Measurements from ENCODE around the gene CHST12.

The CHST12 gene

GRCh38 chr7:2471396-2471795 is 68.0 kb downstream of the CHST12 start:
- no peak overlapping the region for H3K4me3 ChIP-seq (ENCODE audit: low read length)
- peak; percentile 59 for DNase-seq (ENCODE audit: low read depth)
- TF ChIP-seq CTCF (IDR thresholded peaks at IDR 0.05; ENCODE audit: insufficient read depth, low read depth, low read length, missing control alignments): no peak

DNA sequence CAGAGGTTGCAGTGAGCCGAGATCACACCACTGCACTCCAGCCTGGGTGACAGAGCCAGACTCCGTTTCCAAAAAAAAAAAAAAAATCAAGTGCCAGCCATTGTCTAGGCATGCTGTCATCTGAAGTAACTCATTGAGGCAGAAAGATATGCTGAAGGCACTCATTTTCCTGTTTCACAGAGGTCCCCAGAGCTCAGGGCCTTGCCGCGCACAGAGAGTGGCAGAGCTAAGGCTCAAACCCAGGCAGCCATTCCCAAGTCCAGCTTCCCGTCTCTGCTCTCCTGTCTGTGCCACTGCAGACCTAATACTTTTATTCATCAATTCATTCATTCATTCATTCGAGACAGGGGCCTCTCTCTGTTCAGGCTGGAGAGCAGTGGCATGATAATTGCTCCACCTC is 69.3 kb downstream of the CHST12 start:
- no peak for TF ChIP-seq CTCF (IDR thresholded peaks at IDR 0.05; ENCODE audit: insufficient read depth, low read depth, low read length, missing control alignments)
- no peak for DNase-seq (ENCODE audit: low read depth)
- no peak overlapping the region for H3K4me3 ChIP-seq (ENCODE audit: low read length)

DNA sequence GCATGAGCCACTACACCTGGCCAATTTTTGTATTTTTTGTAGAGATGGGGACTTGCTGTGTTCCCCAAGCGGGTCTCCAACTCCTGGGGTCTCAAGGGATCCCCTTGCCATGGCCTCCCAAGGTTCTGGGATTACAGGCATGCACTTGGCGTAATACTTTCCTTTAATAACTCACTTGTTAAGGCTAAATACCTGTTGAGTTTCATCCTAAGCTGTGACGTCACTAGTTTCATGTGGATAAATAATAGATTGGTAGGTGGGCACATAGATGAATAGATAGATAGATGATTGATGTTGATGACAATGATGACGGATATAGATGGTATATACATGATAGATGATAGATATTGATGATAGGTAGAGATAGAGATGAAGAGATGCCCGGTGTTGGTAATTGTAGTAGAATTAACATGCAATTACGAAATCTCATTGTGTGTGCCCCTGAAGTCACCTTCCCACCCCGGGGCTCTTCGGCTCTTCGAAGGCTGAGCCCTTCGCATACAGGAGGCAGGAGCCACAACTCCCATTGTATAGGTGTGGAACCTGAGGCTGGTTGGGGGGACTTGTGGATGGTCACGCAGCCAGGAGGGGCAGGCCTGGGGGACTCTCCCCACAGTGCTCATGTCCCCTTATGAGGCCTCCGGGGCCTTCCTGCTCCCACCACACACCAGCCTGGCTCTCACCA is 70.2 kb downstream of the CHST12 start:
- H3K4me3 ChIP-seq (ENCODE audit: low read length): no peak overlapping the region
- DNase-seq (ENCODE audit: low read depth): no peak
- TF ChIP-seq CTCF (IDR thresholded peaks at IDR 0.05; ENCODE audit: insufficient read depth, low read depth, low read length, missing control alignments): no peak

DNA sequence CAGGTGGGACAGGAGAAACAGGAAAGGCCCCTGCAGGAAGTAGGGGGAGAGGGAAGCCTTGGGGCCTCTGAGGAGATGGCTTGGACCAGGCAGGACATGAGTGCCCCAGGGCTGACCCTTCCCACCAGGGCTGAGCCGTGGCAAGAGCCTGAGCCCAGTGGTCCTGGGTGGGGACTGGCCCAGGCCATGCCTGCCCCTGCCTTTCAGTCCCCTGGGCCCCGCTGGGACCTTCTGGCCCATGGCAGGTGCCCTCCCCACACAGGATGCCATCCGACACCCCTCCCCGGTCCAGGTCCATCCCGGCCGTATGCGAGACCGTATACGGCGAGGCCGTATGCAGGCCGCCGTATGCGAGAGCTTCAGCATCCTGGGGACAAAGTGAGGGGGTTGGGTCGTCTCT is 70.8 kb downstream of the CHST12 start:
- H3K4me3 ChIP-seq (ENCODE audit: low read length): no peak overlapping the region
- TF ChIP-seq CTCF (IDR thresholded peaks at IDR 0.05; ENCODE audit: insufficient read depth, low read depth, low read length, missing control alignments): no peak
- DNase-seq (ENCODE audit: low read depth): no peak

DNA sequence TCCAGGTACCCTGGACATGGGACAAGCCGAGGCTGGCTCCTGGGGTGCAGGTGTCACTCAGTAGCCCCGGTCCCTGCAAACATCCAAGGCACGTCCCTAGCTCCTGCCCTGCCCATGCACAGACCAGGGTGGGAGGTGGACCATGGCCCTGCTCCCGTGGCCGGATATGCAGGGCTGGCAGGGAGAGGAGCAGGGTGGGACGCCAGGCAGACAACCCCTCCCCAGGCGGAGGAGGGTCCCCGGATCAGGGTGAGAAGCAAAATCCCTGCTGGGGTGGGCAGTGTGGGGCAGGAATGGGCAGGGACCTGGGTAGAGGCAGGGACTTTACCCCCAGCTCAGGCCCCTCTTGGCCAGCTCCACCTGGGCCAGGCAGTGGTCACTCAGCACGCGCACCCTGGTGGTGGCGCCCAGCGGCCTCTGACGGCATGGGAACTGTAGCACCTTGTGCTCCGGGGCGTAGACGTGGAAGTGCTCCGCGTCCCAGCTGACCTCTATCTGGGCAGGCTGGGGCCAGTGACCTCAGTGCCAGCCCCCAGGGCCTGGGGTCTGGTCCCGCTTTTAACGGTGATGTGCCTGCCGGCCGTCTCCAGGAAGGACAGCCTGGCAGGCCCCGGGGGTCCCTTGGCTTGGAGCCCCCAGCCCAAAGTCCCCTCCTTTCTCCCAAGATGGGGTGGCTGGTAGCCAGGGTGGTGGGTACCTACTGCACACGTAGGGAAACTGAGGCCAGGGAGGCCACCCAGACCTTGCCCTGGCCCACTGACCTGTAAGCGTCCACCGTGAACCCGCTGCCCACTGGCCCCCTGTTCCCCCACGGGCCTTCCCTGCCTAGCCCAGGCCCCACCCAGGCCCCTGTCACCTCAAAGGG is 71.6 kb downstream of the CHST12 start:
- DNase-seq (ENCODE audit: low read depth): no peak
- H3K4me3 ChIP-seq (ENCODE audit: low read length): no peak overlapping the region
- no peak for TF ChIP-seq CTCF (IDR thresholded peaks at IDR 0.05; ENCODE audit: insufficient read depth, low read depth, low read length, missing control alignments)

- H3K4me3 ChIP-seq (ENCODE audit: low read length): no peak overlapping the region
- no peak for DNase-seq (ENCODE audit: low read depth)
- TF ChIP-seq CTCF (IDR thresholded peaks at IDR 0.05; ENCODE audit: insufficient read depth, low read depth, low read length, missing control alignments): no peak
These were observed 72.2 kb downstream of the CHST12 start for GRCh38 chr7:2475678-2476015.

All from epithelial cell of esophagus (primary cell).